Calu3 (cell line): ENCODE data around the gene TRIM72. TPM values are rescaled to one million over a fixed set of nuclear protein-coding genes. Genes with fewer than 3 reads are reported as not detected.

Experiments
- BruUV-seq: library from RNA; stranded (reverse); fragments of 400-500 nt; replicated peaks from 2 replicates; lab custom pipeline; 2021; lab: Mats Ljungman, UMichigan
- CTCF ChIA-PET: fragments of 300-600 bp; sonication (Branson Sonifier 250); formaldehyde crosslinking; loops from one replicate; lab custom pipeline; 2022; ENCODE audit warnings: antibody characterized with exemption; lab: Charles Lee
- DNase-seq: peaks from one replicate; pipeline ENCODE4 v3.0.0; 2022
- H3K27ac Mint-ChIP-seq: one replicate; pipeline ENCODE4 v1.8.0; 2022; ENCODE audit warnings: mixed read lengths; ENCODE audit not compliant: unreplicated experiment
- H3K27me3 Mint-ChIP-seq: one replicate; pipeline ENCODE4 v1.8.0; 2022; ENCODE audit warnings: mixed read lengths; ENCODE audit not compliant: unreplicated experiment
- H3K36me3 Mint-ChIP-seq: one replicate; pipeline ENCODE4 v1.8.0; 2022; ENCODE audit warnings: mild to moderate bottlenecking, moderate library complexity, mixed read lengths; ENCODE audit not compliant: insufficient read depth, unreplicated experiment
- H3K4me1 Mint-ChIP-seq: one replicate; pipeline ENCODE4 v1.8.0; 2022; ENCODE audit warnings: mild to moderate bottlenecking, low read depth, mixed read lengths; ENCODE audit not compliant: unreplicated experiment
- H3K4me3 Mint-ChIP-seq: one replicate; pipeline ENCODE4 v1.8.0; 2022; ENCODE audit warnings: mild to moderate bottlenecking, low read depth, moderate library complexity, mixed read lengths; ENCODE audit not compliant: unreplicated experiment
- H3K9me3 Mint-ChIP-seq: one replicate; pipeline ENCODE4 v1.8.0; 2022; ENCODE audit warnings: low read depth, mixed read lengths; ENCODE audit not compliant: unreplicated experiment
- CTCF ChIP-seq: fragments of 200-600 bp; IDR thresholded peaks from one replicate; pipeline ENCODE4 v1.8.0; 2022; ENCODE audit warnings: antibody characterized with exemption; ENCODE audit not compliant: unreplicated experiment
- intact Hi-C: fragments of 100-400 bp; cut with micrococcal nuclease; formaldehyde crosslinking; loops from one replicate; pipeline ENCODE4 v1.10.0; 2022; ENCODE audit not compliant: unreplicated experiment
- total RNA-seq: library from RNA; stranded (reverse); gene quantifications from 2 replicates; pipeline ENCODE4 v1.2.3, GENCODE V29; 2022

TRIM72 gene
- total RNA-seq, 1 experiment from 2014 or later, result not detected

- intact Hi-C loops, result no loop called here
- DNase-seq, result no peak
- CTCF ChIA-PET, result no interaction called here
- no peak overlapping the region for H3K4me3 Mint-ChIP-seq
- TF ChIP-seq CTCF, result no peak
- BruUV-seq, result no TSS peak
- peaks cover 28% of the 10 kb centered on the region for H3K27me3 Mint-ChIP-seq
- no peaks in the 10 kb centered on the region for H3K9me3 Mint-ChIP-seq
- no peak overlapping the region for H3K27ac Mint-ChIP-seq
- peaks cover 9% of the 10 kb centered on the region for H3K4me1 Mint-ChIP-seq
- H3K36me3 Mint-ChIP-seq, result no peaks in the 10 kb centered on the region
Measured at GRCh38 chr16:31250782-31251384, 37.0 kb downstream of the TRIM72 start.

GRCh38 chr16:31251435-31251834, 37.5 kb downstream of the TRIM72 start:
- Mint-ChIP-seq H3K27ac (no peak overlapping the region), H3K9me3 (no peaks in the 10 kb centered on the region), H3K36me3 (no peaks in the 10 kb centered on the region), H3K27me3 (peaks cover 28% of the 10 kb centered on the region), H3K4me3 (no peak overlapping the region), H3K4me1 (peaks cover 9% of the 10 kb centered on the region)
- no TSS peak for BruUV-seq
- TF ChIP-seq CTCF, result no peak
- DNase-seq, result no peak
- intact Hi-C loops, result no loop called here
- CTCF ChIA-PET, result no interaction called here

GRCh38 chr16:31253642-31254045, 39.7 kb downstream of the TRIM72 start:
- DNase-seq, result no peak
- intact Hi-C loops, result no loop called here
- Mint-ChIP-seq H3K4me3 (no peak overlapping the region), H3K36me3 (no peaks in the 10 kb centered on the region), H3K27me3 (peaks cover 14% of the 10 kb centered on the region), H3K4me1 (peaks cover 9% of the 10 kb centered on the region), H3K27ac (no peak overlapping the region), H3K9me3 (no peaks in the 10 kb centered on the region)
- no TSS peak for BruUV-seq
- TF ChIP-seq CTCF, result no peak
- CTCF ChIA-PET, result no interaction called here

GRCh38 chr16:31256466-31256865, 42.5 kb downstream of the TRIM72 start:
- TF ChIP-seq CTCF, result no peak
- Mint-ChIP-seq H3K27ac (no peak overlapping the region), H3K4me3 (no peak overlapping the region), H3K4me1 (peaks cover 9% of the 10 kb centered on the region), H3K27me3 (peaks cover 14% of the 10 kb centered on the region), H3K9me3 (no peaks in the 10 kb centered on the region), H3K36me3 (no peaks in the 10 kb centered on the region)
- intact Hi-C loops, result no loop called here
- no peak for DNase-seq
- no TSS peak for BruUV-seq
- CTCF ChIA-PET, result interaction anchor here (0.5 to 0.6 kb wide), 2 partner anchors 12 to 16 kb away, joined by 3 to 5 read pairs; no protein-coding TSS in a partner anchor
